Gastrocnemius medialis (tissue), 4 donors: ENCODE results near the gene C10orf90.

Experiments used
- CTCF ChIP-seq, 5 experiments: fragments of 450-650 bp in 3 of 5; fragments of 200-600 bp in 2 of 5; sonication (generic) in 2 of 5; IDR thresholded peaks in 4 of 5; conservative IDR thresholded peaks in 1 of 5; 1 replicate in 4 of 5; 2 replicates in 1 of 5; pipeline ENCODE4 v1.5.1; 2016 to 2019; ENCODE audit warnings: antibody characterized with exemption in 5 of 5, mild to moderate bottlenecking in 3 of 5, moderate library complexity in 3 of 5
- POLR2A ChIP-seq, 2 donors: fragments of 450-650 bp; IDR thresholded peaks; one replicate each; pipeline ENCODE4 v1.6.1; 2017; ENCODE audit warnings: antibody characterized with exemption in 2 of 2, mild to moderate bottlenecking in 2 of 2, moderate library complexity in 2 of 2

- no peak for TF ChIP-seq CTCF (IDR thresholded peaks at IDR 0.05 in 4 of 5, conservative IDR thresholded peaks at IDR 0.05 in 1 of 5)
- TF ChIP-seq POLR2A (IDR thresholded peaks at IDR 0.05), result no peak
Measured at GRCh38 chr10:126501828-126502227, 168.7 kb downstream of the C10orf90 start.
